Fibroblast of lung (primary cell): ENCODE measurements around the gene TCF4.

Experiments
- EZH2 ChIP-seq: IDR thresholded peaks from 2 replicates; pipeline ENCODE4 v1.5.1; 2012; ENCODE audit warnings: low read length, control low read depth, mild to moderate bottlenecking; ENCODE audit errors: missing control alignments
- TF ChIP-seq, protein P1 (sequence below), 2 donors: IDR thresholded peaks in 1 of 2; conservative IDR thresholded peaks in 1 of 2; 1 replicate in 1 of 2; 2 replicates in 1 of 2; pipeline ENCODE4 v1.5.1; 2011 to 2012; ENCODE audit warnings: low read length in 2 of 2, control low read depth in 1 of 2, inconsistent platforms in 1 of 2, low read depth in 1 of 2, mild to moderate bottlenecking in 1 of 2

DNA sequence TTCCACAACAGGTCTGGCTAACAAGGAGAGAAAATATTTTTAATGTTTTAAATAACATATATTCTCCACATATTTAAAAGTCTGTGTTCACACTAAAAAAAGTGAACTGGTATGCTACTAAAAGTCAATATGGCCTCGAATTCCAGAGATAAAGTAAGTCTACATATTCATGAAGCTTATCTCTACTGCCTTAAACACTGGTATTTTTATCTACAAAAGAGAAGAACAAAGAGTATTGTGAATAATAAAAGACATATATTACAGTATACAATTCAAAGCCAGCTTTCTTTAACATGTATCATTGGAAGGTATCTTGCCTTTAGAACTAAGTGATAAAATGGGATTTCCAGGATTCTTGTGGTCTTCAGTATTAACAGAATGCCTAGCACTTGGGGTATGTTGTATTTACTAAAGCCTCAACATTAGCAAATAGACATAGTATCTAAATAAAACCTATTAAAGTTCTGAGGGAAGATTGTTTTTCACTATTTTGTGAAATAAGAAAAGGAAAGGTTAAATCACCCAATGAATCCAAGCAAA lies 325.9 kb downstream of the TCF4 start:
- TF ChIP-seq, protein P1, sequence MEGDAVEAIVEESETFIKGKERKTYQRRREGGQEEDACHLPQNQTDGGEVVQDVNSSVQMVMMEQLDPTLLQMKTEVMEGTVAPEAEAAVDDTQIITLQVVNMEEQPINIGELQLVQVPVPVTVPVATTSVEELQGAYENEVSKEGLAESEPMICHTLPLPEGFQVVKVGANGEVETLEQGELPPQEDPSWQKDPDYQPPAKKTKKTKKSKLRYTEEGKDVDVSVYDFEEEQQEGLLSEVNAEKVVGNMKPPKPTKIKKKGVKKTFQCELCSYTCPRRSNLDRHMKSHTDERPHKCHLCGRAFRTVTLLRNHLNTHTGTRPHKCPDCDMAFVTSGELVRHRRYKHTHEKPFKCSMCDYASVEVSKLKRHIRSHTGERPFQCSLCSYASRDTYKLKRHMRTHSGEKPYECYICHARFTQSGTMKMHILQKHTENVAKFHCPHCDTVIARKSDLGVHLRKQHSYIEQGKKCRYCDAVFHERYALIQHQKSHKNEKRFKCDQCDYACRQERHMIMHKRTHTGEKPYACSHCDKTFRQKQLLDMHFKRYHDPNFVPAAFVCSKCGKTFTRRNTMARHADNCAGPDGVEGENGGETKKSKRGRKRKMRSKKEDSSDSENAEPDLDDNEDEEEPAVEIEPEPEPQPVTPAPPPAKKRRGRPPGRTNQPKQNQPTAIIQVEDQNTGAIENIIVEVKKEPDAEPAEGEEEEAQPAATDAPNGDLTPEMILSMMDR (conservative IDR thresholded peaks at IDR 0.05 in 1 of 2, IDR thresholded peaks at IDR 0.05 in 1 of 2; ENCODE audit: low read depth in 1 of 2, low read length in 2 of 2), result no peak
- TF ChIP-seq EZH2, result no peak
